Measurements from ENCODE around the gene STX1A. TPM values are rescaled to one million over a fixed set of nuclear protein-coding genes. Genes with fewer than 3 reads are reported as not detected.

STX1A gene
- polyA plus RNA-seq (2011; rRNA removed): 72.9 and 81.7 TPM in 2 replicates
- polyA plus RNA-seq (2012; cell fraction: cytosol; rRNA removed): 83.3 and 90.6 TPM in 2 replicates
- polyA plus RNA-seq (2012; cell fraction: nucleus; rRNA removed): 316 and 405 TPM in 2 replicates
- 48.3 to 59.0 TPM (median 49.2 TPM) in 3 replicates for polyA plus RNA-seq (2017; fragmentation: RNase III; extraction: RNeasy Plus Mini Kit Qiagen cat#74134 plus additional on column Dnase treatment)
- polyA minus RNA-seq (2011; rRNA and poly(A)+ RNA removed): 53.0 and 59.8 TPM in 2 replicates

GRCh38 chr7:73718905-73719805 lies at the start of gene STX1A:
TSS of gene STX1A (minus strand) at chr7:73719669. CDS start at chr7:73719631, 38 bp downstream.
- FAIRE-seq (no peak), ATAC-seq (peak; percentile 17 to 32; a peak in 5 of 6 replicates), DNase-seq (ENCODE audit: low read depth in 1 of 2, low spot score in 1 of 2) (peak in 1 of 2 experiments; percentile 66)
- POLR2A ChIA-PET: interaction anchor here (0.8 to 1.8 kb wide), 3 partner anchors 14 to 106 kb away, joined by 3 to 27 read pairs (median 4); no protein-coding TSS in a partner anchor
- TF ChIP-seq CBX2 (IDR thresholded peaks at IDR 0.05; ENCODE audit: borderline replicate concordance, low read depth): no peak
- TF ChIP-seq BCL3 (IDR thresholded peaks at IDR 0.05): 0 out of 3 replicates have a peak, but pooled peaks have one; percentile 69
- no peak for TF ChIP-seq ATOH8 (CRISPR knock-in tag; IDR thresholded peaks at IDR 0.05; ENCODE audit: low read depth)
- TF ChIP-seq PHF8 (IDR thresholded peaks at IDR 0.05; ENCODE audit: borderline replicate concordance, low read depth): peak; percentile 37
- no peak for TF ChIP-seq ZC3H11A (IDR thresholded peaks at IDR 0.05)
- TF ChIP-seq RAD21 (conservative IDR thresholded peaks at IDR 0.05 in 1 of 2, IDR thresholded peaks at IDR 0.05 in 1 of 2): no peak
- TF ChIP-seq HEYL (CRISPR knock-in tag; IDR thresholded peaks at IDR 0.05): no peak
- TF ChIP-seq HOXB5 (CRISPR knock-in tag; IDR thresholded peaks at IDR 0.05): no peak
- no peak for TF ChIP-seq USF2 (IDR thresholded peaks at IDR 0.05)
- peak; percentile 40 for TF ChIP-seq MAX (IDR thresholded peaks at IDR 0.05)
- no peak for TF ChIP-seq ESRRA (IDR thresholded peaks at IDR 0.05; ENCODE audit: borderline replicate concordance, low read length)
- TF ChIP-seq CHD4 (IDR thresholded peaks at IDR 0.05; ENCODE audit: borderline replicate concordance): no peak
- peak; percentile 79 to 85; a peak in 4 of 5 replicates for TF ChIP-seq JUN (IDR thresholded peaks at IDR 0.05)
- no peak for TF ChIP-seq KDM1A (IDR thresholded peaks at IDR 0.05; ENCODE audit: low read depth)
- TF ChIP-seq RARB (CRISPR knock-in tag; IDR thresholded peaks at IDR 0.05): no peak
- TF ChIP-seq HDAC2 (IDR thresholded peaks at IDR 0.05): no peak
- no peak for TF ChIP-seq ELK1 (IDR thresholded peaks at IDR 0.05; ENCODE audit: low read depth, low read length)
- 0 out of 3 replicates have a peak, but pooled peaks have one; percentile 7 for TF ChIP-seq SMC3 (IDR thresholded peaks at IDR 0.05)
- no peak for TF ChIP-seq MAZ (IDR thresholded peaks at IDR 0.05; ENCODE audit: borderline replicate concordance, low read depth, low read length)
- 0 out of 2 replicates have a peak, but pooled peaks have one; percentile 8 for TF ChIP-seq KDM5A (IDR thresholded peaks at IDR 0.05)
- peak; percentile 63 for TF ChIP-seq POLR2A (IDR thresholded peaks at IDR 0.05; ENCODE audit: low read length)
- no peak for TF ChIP-seq HMGXB4 (CRISPR knock-in tag; IDR thresholded peaks at IDR 0.05; ENCODE audit: borderline replicate concordance)
- TF ChIP-seq SREBF2 (IDR thresholded peaks at IDR 0.05): no peak
- TF ChIP-seq HES2 (IDR thresholded peaks at IDR 0.05): no peak
- TF ChIP-seq CEBPB (IDR thresholded peaks at IDR 0.05): no peak
- 0 out of 2 replicates have a peak, but pooled peaks have one; percentile 7 for TF ChIP-seq GATA3 (IDR thresholded peaks at IDR 0.05; ENCODE audit: borderline replicate concordance)
- Histone ChIP-seq H3K4me1 (peaks cover 65% of the 10 kb centered on the region), H3K4me2 (peak within 1 kb of the TSS; percentile 100), H3K9me3 (no peaks in the 10 kb centered on the region), H3K27ac (peak within 1 kb of the TSS; percentile 99 to 100), H3K4me3 (peak within 1 kb of the TSS; percentile 100)
- CTCF ChIA-PET: interaction anchor here (1.2 to 8.6 kb wide), 7 partner anchors 8 to 111 kb away, joined by 3 to 290 read pairs (median 24); no protein-coding TSS in a partner anchor
- WGBS (ENCODE audit: missing lambda C conversion rate): 0% methylated on average over 10 of the region's 96 CpGs

Data from A549 (cell line).